Uterus (tissue), 2 donors: Measurements from ENCODE around the gene ZNF133.

Source experiments
- CTCF ChIP-seq, 4 experiments: fragments of 200-600 bp in 2 of 4; fragments of 450-650 bp in 2 of 4; sonication (generic) in 2 of 4; IDR thresholded peaks; one replicate each; pipeline ENCODE4 v1.5.1; 2016 to 2019; ENCODE audit warnings: antibody characterized with exemption in 4 of 4, mild to moderate bottlenecking in 2 of 4, moderate library complexity in 1 of 4
- POLR2A ChIP-seq, 2 donors: fragments of 450-650 bp; IDR thresholded peaks; one replicate each; pipeline ENCODE4 v1.6.1; 2016; ENCODE audit warnings: antibody characterized with exemption in 2 of 2, mild to moderate bottlenecking in 1 of 2, moderate library complexity in 1 of 2

- TF ChIP-seq CTCF (IDR thresholded peaks at IDR 0.05) = no peak
- no peak for TF ChIP-seq POLR2A (IDR thresholded peaks at IDR 0.05)
Measured at GRCh38 chr20:18240997-18241396, 47.3 kb upstream of the ZNF133 start.
